Measurements from ENCODE around the gene CELSR2.
A peak's percentile ranks its signal among the peaks of the same experiment; 100 is the strongest.

The CELSR2 gene, protein sequence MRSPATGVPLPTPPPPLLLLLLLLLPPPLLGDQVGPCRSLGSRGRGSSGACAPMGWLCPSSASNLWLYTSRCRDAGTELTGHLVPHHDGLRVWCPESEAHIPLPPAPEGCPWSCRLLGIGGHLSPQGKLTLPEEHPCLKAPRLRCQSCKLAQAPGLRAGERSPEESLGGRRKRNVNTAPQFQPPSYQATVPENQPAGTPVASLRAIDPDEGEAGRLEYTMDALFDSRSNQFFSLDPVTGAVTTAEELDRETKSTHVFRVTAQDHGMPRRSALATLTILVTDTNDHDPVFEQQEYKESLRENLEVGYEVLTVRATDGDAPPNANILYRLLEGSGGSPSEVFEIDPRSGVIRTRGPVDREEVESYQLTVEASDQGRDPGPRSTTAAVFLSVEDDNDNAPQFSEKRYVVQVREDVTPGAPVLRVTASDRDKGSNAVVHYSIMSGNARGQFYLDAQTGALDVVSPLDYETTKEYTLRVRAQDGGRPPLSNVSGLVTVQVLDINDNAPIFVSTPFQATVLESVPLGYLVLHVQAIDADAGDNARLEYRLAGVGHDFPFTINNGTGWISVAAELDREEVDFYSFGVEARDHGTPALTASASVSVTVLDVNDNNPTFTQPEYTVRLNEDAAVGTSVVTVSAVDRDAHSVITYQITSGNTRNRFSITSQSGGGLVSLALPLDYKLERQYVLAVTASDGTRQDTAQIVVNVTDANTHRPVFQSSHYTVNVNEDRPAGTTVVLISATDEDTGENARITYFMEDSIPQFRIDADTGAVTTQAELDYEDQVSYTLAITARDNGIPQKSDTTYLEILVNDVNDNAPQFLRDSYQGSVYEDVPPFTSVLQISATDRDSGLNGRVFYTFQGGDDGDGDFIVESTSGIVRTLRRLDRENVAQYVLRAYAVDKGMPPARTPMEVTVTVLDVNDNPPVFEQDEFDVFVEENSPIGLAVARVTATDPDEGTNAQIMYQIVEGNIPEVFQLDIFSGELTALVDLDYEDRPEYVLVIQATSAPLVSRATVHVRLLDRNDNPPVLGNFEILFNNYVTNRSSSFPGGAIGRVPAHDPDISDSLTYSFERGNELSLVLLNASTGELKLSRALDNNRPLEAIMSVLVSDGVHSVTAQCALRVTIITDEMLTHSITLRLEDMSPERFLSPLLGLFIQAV (N-terminal part only)

DNA sequence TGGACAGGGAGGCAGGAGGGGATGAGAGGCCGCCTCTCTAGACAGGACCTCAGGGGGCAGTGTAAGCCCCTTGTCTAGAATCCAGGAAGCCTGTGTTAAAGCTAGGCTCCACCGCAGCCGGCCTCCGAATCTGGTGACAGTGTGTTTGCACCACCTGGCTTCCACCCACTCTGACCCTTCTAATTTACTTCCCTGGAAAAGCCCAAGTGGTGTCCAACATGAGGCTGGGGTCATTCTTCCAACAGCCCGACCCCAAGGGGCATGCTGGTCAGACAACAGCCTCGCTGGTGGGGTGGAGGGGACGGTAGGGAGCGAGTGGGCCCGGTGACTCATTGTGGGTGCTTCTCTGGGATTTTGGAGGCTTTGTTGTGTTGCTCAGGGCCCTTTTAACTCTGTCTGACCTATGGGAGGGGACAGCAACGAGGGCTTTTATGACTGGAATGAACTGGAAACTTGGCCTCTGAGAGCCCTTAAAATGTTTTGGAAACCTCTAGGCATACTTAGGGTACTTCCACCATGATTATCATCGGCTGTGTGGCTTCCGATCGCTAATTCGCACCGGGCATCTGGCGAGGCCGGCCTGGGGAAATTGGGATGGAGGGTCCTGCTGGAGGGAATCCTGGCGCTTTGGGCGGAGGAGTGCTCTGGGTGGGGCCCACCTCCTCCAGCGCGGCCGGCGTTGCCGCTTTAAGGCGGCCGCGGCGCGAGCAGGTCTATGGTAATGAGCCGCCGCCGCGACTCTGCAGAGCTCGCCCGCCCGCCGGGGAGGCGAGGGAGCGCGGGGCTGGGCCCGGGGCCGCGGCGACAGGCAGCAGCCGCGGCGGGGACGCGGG is at the start of gene CELSR2:
CELSR2 (plus strand) TSS at position 743 of the 833 bp plus-strand sequence. CDS start 541 bp downstream, outside the sequence.
- Mint-ChIP-seq H3K27ac (no peak within 1 kb of the TSS), H3K36me3 (no peaks in the 10 kb centered on the region), H3K27me3 (peaks cover 59% of the 10 kb centered on the region), H3K9me3 (no peaks in the 10 kb centered on the region), H3K4me3 (peak within 1 kb of the TSS; percentile 76), H3K4me1 (peaks cover 24% of the 10 kb centered on the region)
- peak; percentile 84 for ATAC-seq

GRCh38 chr1:109199710-109200109 is 49.6 kb upstream of the CELSR2 start:
- no peak overlapping the region for H3K4me3 Mint-ChIP-seq
- no peaks in the 10 kb centered on the region for H3K36me3 Mint-ChIP-seq
- no peaks in the 10 kb centered on the region for H3K27me3 Mint-ChIP-seq
- peak; percentile 43 for ATAC-seq
- H3K9me3 Mint-ChIP-seq, result no peaks in the 10 kb centered on the region
- peaks cover 6% of the 10 kb centered on the region for H3K4me1 Mint-ChIP-seq
- no peak overlapping the region for H3K27ac Mint-ChIP-seq

DNA sequence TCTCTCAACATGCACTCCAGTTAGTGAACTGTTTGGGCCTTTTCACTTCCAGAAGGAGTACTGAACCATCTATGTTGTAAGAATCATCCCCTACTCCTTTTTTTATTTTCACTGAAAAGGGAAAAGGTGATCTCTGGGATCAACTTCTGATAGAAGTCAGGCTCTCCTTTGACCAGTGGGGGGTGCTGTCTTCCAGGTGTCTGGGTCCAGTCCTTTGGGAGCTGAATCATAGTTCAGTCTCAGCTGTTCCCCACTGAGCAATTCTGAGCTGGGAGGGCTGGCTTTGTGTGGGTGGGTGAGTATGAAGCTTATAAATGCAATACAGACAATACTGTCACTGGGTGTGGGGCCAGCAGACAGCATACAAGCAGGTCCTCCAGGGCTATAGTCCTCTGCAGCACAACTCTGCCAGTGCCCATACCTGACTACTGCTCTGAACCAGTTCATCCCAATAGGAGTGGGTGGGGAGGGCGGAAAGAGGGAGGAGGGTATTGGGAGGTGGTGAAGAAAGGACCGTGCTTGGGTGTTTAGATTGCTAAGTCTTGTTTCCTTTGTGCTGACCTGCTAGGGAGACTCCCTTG is 48.1 kb upstream of the CELSR2 start:
- Mint-ChIP-seq H3K9me3 (no peaks in the 10 kb centered on the region), H3K36me3 (no peaks in the 10 kb centered on the region), H3K4me1 (peaks cover 6% of the 10 kb centered on the region), H3K27me3 (no peaks in the 10 kb centered on the region), H3K4me3 (no peak overlapping the region), H3K27ac (no peak overlapping the region)
- ATAC-seq, result peak; percentile 61

DNA sequence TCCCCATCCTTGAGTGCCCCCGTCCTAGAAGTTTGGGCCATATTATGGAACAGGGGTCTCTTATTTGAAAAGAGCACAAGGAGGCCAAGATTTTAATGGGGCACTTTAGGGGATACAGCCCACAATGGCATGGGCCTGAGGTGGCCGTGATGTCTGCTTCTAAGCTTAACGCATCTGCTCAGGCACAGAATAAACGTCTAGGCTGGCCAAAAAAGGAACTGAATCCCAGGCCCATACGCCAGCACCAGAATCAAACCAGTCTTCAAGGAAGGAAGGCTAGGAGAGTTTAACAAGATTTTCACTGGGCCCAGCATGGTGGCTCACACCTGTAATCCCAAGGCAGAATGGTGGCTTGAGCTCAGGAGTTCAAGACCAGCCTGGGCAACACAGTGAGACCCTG is 44.9 kb upstream of the CELSR2 start:
- H3K27ac Mint-ChIP-seq, result no peak overlapping the region

GRCh38 chr1:109206339-109206738 is 43.0 kb upstream of the CELSR2 start:
- Mint-ChIP-seq H3K27ac (no peak overlapping the region), H3K36me3 (no peaks in the 10 kb centered on the region), H3K27me3 (peaks cover 8% of the 10 kb centered on the region), H3K9me3 (no peaks in the 10 kb centered on the region), H3K4me3 (no peak overlapping the region), H3K4me1 (peaks cover 6% of the 10 kb centered on the region)
- ATAC-seq, result no peak

More for the DNA sequence above, 44.9 kb upstream of the CELSR2 start:
- peaks cover 4% of the 10 kb centered on the region for H3K27me3 Mint-ChIP-seq
- peak; percentile 51 for ATAC-seq
- H3K4me3 Mint-ChIP-seq, result no peak overlapping the region
- no peaks in the 10 kb centered on the region for H3K36me3 Mint-ChIP-seq
- H3K9me3 Mint-ChIP-seq, result no peaks in the 10 kb centered on the region
- H3K4me1 Mint-ChIP-seq, result peaks cover 9% of the 10 kb centered on the region

GRCh38 chr1:109207467-109208103 is 41.8 kb upstream of the CELSR2 start:
- no peak overlapping the region for H3K27ac Mint-ChIP-seq
- H3K27me3 Mint-ChIP-seq, result peaks cover 8% of the 10 kb centered on the region
- no peak overlapping the region for H3K4me3 Mint-ChIP-seq
- H3K4me1 Mint-ChIP-seq, result peaks cover 6% of the 10 kb centered on the region
- H3K9me3 Mint-ChIP-seq, result no peaks in the 10 kb centered on the region
- no peaks in the 10 kb centered on the region for H3K36me3 Mint-ChIP-seq
- no peak for ATAC-seq

- Mint-ChIP-seq H3K4me3 (no peak overlapping the region), H3K36me3 (no peaks in the 10 kb centered on the region), H3K27ac (no peak overlapping the region), H3K9me3 (no peaks in the 10 kb centered on the region), H3K27me3 (peaks cover 8% of the 10 kb centered on the region), H3K4me1 (peaks cover 6% of the 10 kb centered on the region)
- no peak for ATAC-seq
Measured at GRCh38 chr1:109208394-109208793, 40.9 kb upstream of the CELSR2 start.

GRCh38 chr1:109208836-109209463 is 40.4 kb upstream of the CELSR2 start:
- H3K4me1 Mint-ChIP-seq, result peaks cover 6% of the 10 kb centered on the region
- ATAC-seq, result no peak
- H3K36me3 Mint-ChIP-seq, result no peaks in the 10 kb centered on the region
- no peak overlapping the region for H3K27ac Mint-ChIP-seq
- H3K27me3 Mint-ChIP-seq, result peaks cover 8% of the 10 kb centered on the region
- no peak overlapping the region for H3K4me3 Mint-ChIP-seq
- no peaks in the 10 kb centered on the region for H3K9me3 Mint-ChIP-seq

GRCh38 chr1:109210058-109210457 is 39.3 kb upstream of the CELSR2 start:
- peaks cover 8% of the 10 kb centered on the region for H3K27me3 Mint-ChIP-seq
- H3K4me1 Mint-ChIP-seq, result peaks cover 12% of the 10 kb centered on the region
- no peak overlapping the region for H3K27ac Mint-ChIP-seq
- no peaks in the 10 kb centered on the region for H3K36me3 Mint-ChIP-seq
- H3K9me3 Mint-ChIP-seq, result no peaks in the 10 kb centered on the region
- no peak overlapping the region for H3K4me3 Mint-ChIP-seq
- ATAC-seq, result no peak

DNA sequence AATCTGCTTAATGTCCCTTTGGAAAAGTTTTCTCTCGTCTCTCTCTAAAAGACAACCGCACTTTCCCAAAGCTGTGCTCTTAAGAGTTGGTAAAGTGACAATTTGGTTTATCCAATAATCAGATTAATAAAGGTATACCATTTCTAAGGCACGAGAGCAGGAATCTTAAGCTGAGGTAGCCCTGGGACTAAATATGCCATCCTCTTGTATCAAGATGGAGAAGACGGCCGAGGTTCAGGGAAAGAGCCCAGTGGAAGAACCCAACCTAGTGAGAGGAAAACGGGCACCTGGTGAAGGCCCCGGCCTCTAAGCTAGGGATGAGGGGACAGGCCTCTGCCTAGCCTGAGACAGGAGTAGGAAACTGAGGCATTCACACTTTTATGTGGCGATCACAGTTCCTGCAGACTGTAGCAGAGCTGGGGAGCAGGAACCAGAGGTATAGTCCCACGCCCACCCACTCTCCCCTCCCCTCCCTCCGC is 36.0 kb upstream of the CELSR2 start:
- peaks cover 8% of the 10 kb centered on the region for H3K27me3 Mint-ChIP-seq
- peak overlapping the region; percentile 98 for H3K4me3 Mint-ChIP-seq
- H3K27ac Mint-ChIP-seq, result peak overlapping the region; percentile 79
- no peaks in the 10 kb centered on the region for H3K9me3 Mint-ChIP-seq
- H3K36me3 Mint-ChIP-seq, result peaks cover 13% of the 10 kb centered on the region
- no peak for ATAC-seq
- H3K4me1 Mint-ChIP-seq, result peaks cover 33% of the 10 kb centered on the region

GRCh38 chr1:109213824-109214693 is 35.3 kb upstream of the CELSR2 start, which contains the start of gene SARS1:
TSS of gene SARS1 (plus strand) at chr1:109213918. CDS start at chr1:109213993, 75 bp downstream.
- Mint-ChIP-seq H3K4me1 (peaks cover 33% of the 10 kb centered on the region), H3K4me3 (peak within 1 kb of the TSS; percentile 98), H3K27me3 (peaks cover 8% of the 10 kb centered on the region), H3K36me3 (peaks cover 18% of the 10 kb centered on the region), H3K27ac (peak within 1 kb of the TSS; percentile 79), H3K9me3 (no peaks in the 10 kb centered on the region)
- ATAC-seq, result peak; percentile 91

DNA sequence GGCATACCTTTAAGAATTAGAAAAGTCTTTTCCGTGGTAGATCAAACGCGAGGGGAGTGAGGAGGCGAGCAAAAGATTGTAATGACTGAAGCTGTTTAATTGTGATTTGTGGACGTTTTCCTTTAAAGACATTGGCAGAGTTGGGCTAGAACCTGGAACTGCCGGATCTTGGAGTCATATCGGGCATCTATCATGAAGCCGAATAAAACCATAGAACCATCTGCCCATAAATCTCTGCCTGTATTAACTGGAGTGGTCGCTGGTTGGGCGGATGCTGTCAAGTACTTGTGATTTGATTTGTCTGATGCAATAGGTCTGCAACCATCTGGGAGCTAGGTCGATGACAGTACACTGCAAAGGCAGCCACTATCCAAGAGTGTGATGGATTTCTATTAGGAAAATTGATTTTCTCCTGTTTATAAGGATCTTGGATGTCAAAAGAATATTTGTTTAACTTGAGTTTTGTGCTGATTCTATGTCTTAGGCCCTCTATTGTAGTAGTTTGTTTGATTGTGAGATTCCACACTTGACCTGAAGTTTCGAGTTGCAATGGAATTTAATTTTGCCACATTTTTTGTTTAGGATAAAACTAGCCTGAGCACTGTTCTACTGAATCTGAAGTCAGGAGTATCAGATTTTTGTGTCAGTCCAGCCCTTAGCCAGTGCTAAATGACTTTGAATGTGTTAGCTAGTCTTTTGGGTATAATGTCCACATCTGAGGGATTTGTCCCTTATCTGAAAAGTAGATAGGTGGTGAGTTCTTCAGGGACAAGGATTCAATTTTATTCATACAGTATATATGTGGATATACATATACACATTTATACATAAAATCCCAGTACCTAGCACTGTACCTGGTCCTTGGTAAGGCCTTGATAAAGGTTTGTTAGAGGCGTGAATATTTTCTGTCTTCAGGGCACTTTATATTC is 34.4 kb upstream of the CELSR2 start:
- Mint-ChIP-seq H3K4me1 (peaks cover 37% of the 10 kb centered on the region), H3K27me3 (no peaks in the 10 kb centered on the region), H3K27ac (peak overlapping the region; percentile 79), H3K9me3 (no peaks in the 10 kb centered on the region), H3K36me3 (peaks cover 24% of the 10 kb centered on the region), H3K4me3 (peak overlapping the region; percentile 98)
- no peak for ATAC-seq

All from stimulated activated memory B cell treated with anti-CD40 and anti-IgM and Interleukin-4, amounts not matched to agents 10 μg/mL and 1 μg/mL and 100 μg/mL, for 72 hours (primary cell).